HepG2 (cell line): Measurements from ENCODE around the gene GATA5. TPM values are rescaled to one million over a fixed set of nuclear protein-coding genes. Genes with fewer than 3 reads are reported as not detected.

ENCODE experiments used
- ELF1 ChIP-seq: sonication (generic); formaldehyde crosslinking; IDR thresholded peaks from 2 replicates; pipeline ENCODE4 v1.4.0; 2020; ENCODE audit warnings: missing genetic modification reagents
- HNF4G ChIP-seq, 2 experiments: sonication (generic) in 1 of 2; formaldehyde crosslinking in 1 of 2; IDR thresholded peaks; 2 replicates each; pipeline versions ENCODE4 v1.4.0 to v1.6.1; 2011 to 2020; ENCODE audit warnings: borderline replicate concordance in 2 of 2, low read depth in 2 of 2, mild to moderate bottlenecking in 2 of 2, low read length in 1 of 2, missing genetic modification reagents in 1 of 2, moderate library complexity in 1 of 2
- HNRNPL ChIP-seq: fragments of 200-400 bp; formaldehyde crosslinking; IDR thresholded peaks from 2 replicates; pipeline ENCODE4 v1.6.1; 2017; ENCODE audit warnings: mild to moderate bottlenecking, low read depth, low read length
- LCORL ChIP-seq, 2 experiments: fragments of 450-650 bp in 1 of 2; sonication (generic) in 1 of 2; formaldehyde crosslinking in 1 of 2; IDR thresholded peaks; 2 replicates each; pipeline versions ENCODE4 v1.5.0 to v1.6.1; 2017 to 2020; ENCODE audit warnings: antibody characterized with exemption in 1 of 2, missing genetic modification reagents in 1 of 2
- MAFG ChIP-seq: sonication (generic); formaldehyde crosslinking; IDR thresholded peaks from 2 replicates; pipeline ENCODE4 v1.5.1; 2020; ENCODE audit warnings: mild to moderate bottlenecking, missing genetic modification reagents
- NCOR1 ChIP-seq: fragments of 200-600 bp; sonication (generic); IDR thresholded peaks from 2 replicates; pipeline ENCODE4 v1.7.0; 2017; ENCODE audit warnings: antibody characterized with exemption, low read length, borderline replicate concordance
- NR0B2 ChIP-seq: sonication (generic); formaldehyde crosslinking; IDR thresholded peaks from 2 replicates; pipeline ENCODE4 v1.4.0; 2020; ENCODE audit warnings: mild to moderate bottlenecking, missing genetic modification reagents
- NR1H2 ChIP-seq: sonication (generic); formaldehyde crosslinking; IDR thresholded peaks from 2 replicates; pipeline ENCODE4 v1.8.1; 2022; ENCODE audit warnings: low read depth, missing genetic modification reagents, borderline replicate concordance
- NR2C2 ChIP-seq: sonication (generic); formaldehyde crosslinking; IDR thresholded peaks from 2 replicates; pipeline ENCODE4 v1.4.0; 2020; ENCODE audit warnings: missing genetic modification reagents, mild to moderate bottlenecking, moderate library complexity, borderline replicate concordance
- PITX1 ChIP-seq: sonication (generic); formaldehyde crosslinking; IDR thresholded peaks from 2 replicates; pipeline ENCODE4 v1.5.1; 2020; ENCODE audit warnings: mild to moderate bottlenecking, missing genetic modification reagents
- RARA ChIP-seq: IDR thresholded peaks from 2 replicates; pipeline ENCODE4 v1.6.1; 2016; ENCODE audit warnings: missing genetic modification reagents, missing compliant biosample characterization
- SALL1 ChIP-seq: sonication (generic); formaldehyde crosslinking; IDR thresholded peaks from 2 replicates; pipeline ENCODE4 v1.8.0; 2022; ENCODE audit warnings: mild to moderate bottlenecking, missing genetic modification reagents
- SETDB1 ChIP-seq: sonication (generic); formaldehyde crosslinking; IDR thresholded peaks from 2 replicates; pipeline ENCODE4 v1.5.1; 2020; ENCODE audit warnings: missing genetic modification reagents, mild to moderate bottlenecking, borderline replicate concordance
- SOX6 ChIP-seq, 2 experiments: fragments of 450-650 bp in 1 of 2; sonication (generic) in 1 of 2; formaldehyde crosslinking in 1 of 2; IDR thresholded peaks; 2 replicates each; pipeline versions ENCODE4 v1.4.0 to v1.6.1; 2017 to 2020; ENCODE audit warnings: antibody characterized with exemption in 1 of 2, mild to moderate bottlenecking in 1 of 2, missing genetic modification reagents in 1 of 2
- SPEN ChIP-seq: sonication (generic); formaldehyde crosslinking; IDR thresholded peaks from 2 replicates; pipeline ENCODE4 v1.5.1; 2020; ENCODE audit warnings: low read depth, mild to moderate bottlenecking, missing genetic modification reagents
- ZBTB39 ChIP-seq: sonication (generic); formaldehyde crosslinking; IDR thresholded peaks from 2 replicates; pipeline ENCODE4 v1.5.0; 2020; ENCODE audit warnings: missing genetic modification reagents
- ZHX1 ChIP-seq: sonication (generic); formaldehyde crosslinking; IDR thresholded peaks from 2 replicates; pipeline ENCODE4 v1.8.1; 2022; ENCODE audit warnings: low read depth, mild to moderate bottlenecking, missing genetic modification reagents
- ZNF331 ChIP-seq: sonication (generic); formaldehyde crosslinking; IDR thresholded peaks from 2 replicates; pipeline ENCODE4 v1.4.0; 2020; ENCODE audit warnings: missing genetic modification reagents
- ZNF878 ChIP-seq: sonication (generic); formaldehyde crosslinking; IDR thresholded peaks from 2 replicates; pipeline ENCODE4 v1.8.1; 2023; ENCODE audit warnings: mild to moderate bottlenecking, missing genetic modification reagents, moderate library complexity
- polyA plus RNA-seq, 8 experiments: library from polyadenylated mRNA; depleted of rRNA in 3 of 8; stranded (reverse) in 7 of 8; unstranded in 1 of 8; fragments of >200 nt; fragmentation: Illumina TruSeq in 4 of 8; extraction: Trizol in 4 of 8; gene quantifications; 2 replicates each; pipeline versions ENCODE4 v1.2.1 to v1.2.3, GENCODE V29; 2011 to 2016; ENCODE audit warnings: low read depth in 4 of 8, missing spikeins in 1 of 8, mixed read lengths in 1 of 8; ENCODE audit not compliant: insufficient read depth in 1 of 8
- total RNA-seq, 5 experiments: library from RNA; depleted of rRNA; stranded (reverse); fragments of >200 nt; fragmentation: Illumina TruSeq; extraction: Trizol; gene quantifications; 2 replicates each; pipeline ENCODE4 v1.2.3, GENCODE V29; 2016; ENCODE audit warnings: low read depth in 1 of 5
- TF ChIP-seq, protein P1 (sequence below): sonication (generic); formaldehyde crosslinking; IDR thresholded peaks from 2 replicates; pipeline ENCODE4 v1.5.0; 2020; ENCODE audit warnings: missing genetic modification reagents
- TF ChIP-seq, protein P2 (sequence below): sonication (generic); formaldehyde crosslinking; IDR thresholded peaks from 2 replicates; pipeline ENCODE4 v1.4.0; 2020; ENCODE audit warnings: missing genetic modification reagents

Gene GATA5
- total and polyA plus RNA-seq, 2 of the 13 experiments (the other 11 are each of a cell fraction or from before 2014, with no cell fraction given): 0.12 to 0.20 TPM

GRCh38 chr20:62436692-62437091 is 39.1 kb downstream of the GATA5 start (continued):
- TF ChIP-seq ZHX1 (CRISPR knock-in tag) (no peak), SALL1 (CRISPR knock-in tag) (peak; percentile 21; the same call in 1 of the 2 replicates), SOX6 (IDR thresholded peaks at IDR 0.05) (no peak), SOX6 (CRISPR knock-in tag; IDR thresholded peaks at IDR 0.05) (no peak), MAFG (CRISPR knock-in tag) (no peak), ELF1 (CRISPR knock-in tag) (no peak), ZBTB39 (CRISPR knock-in tag) (no peak), SETDB1 (CRISPR knock-in tag) (no peak), RARA (peak; percentile 74), SPEN (CRISPR knock-in tag) (0 out of 2 replicates have a peak, but pooled peaks have one; percentile 25), NR0B2 (CRISPR knock-in tag) (0 out of 2 replicates have a peak, but pooled peaks have one; percentile 16), HNRNPL (0 out of 2 replicates have a peak, but pooled peaks have one; percentile 43), PITX1 (CRISPR knock-in tag) (0 out of 2 replicates have a peak, but pooled peaks have one; percentile 35), ZNF878 (no peak), NCOR1 (peak; percentile 65), NR1H2 (CRISPR knock-in tag) (no peak), NR2C2 (CRISPR knock-in tag) (peak; percentile 81), HNF4G (IDR thresholded peaks at IDR 0.05; ENCODE audit: borderline replicate concordance, low read depth, low read length) (peak; percentile 81; the same call in 1 of the 2 replicates), HNF4G (CRISPR knock-in tag; IDR thresholded peaks at IDR 0.05; ENCODE audit: borderline replicate concordance, low read depth) (no peak), LCORL (IDR thresholded peaks at IDR 0.05) (no peak), LCORL (CRISPR knock-in tag; IDR thresholded peaks at IDR 0.05) (peak; percentile 48; the same call in 1 of the 2 replicates), ZNF331 (no peak)
- TF ChIP-seq, protein P1, sequence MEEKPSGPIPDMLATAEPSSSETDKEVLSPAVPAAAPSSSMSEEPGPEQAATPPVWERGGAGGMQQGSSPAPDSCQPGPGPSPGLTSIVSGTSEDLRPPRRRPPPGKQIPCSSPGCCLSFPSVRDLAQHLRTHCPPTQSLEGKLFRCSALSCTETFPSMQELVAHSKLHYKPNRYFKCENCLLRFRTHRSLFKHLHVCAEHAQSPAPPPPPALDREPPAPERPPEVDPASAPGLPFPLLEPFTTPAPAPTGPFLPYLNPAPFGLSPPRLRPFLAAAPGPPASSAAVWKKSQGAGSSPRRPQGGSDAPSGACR (CRISPR knock-in tag): no peak
- TF ChIP-seq, protein P2, sequence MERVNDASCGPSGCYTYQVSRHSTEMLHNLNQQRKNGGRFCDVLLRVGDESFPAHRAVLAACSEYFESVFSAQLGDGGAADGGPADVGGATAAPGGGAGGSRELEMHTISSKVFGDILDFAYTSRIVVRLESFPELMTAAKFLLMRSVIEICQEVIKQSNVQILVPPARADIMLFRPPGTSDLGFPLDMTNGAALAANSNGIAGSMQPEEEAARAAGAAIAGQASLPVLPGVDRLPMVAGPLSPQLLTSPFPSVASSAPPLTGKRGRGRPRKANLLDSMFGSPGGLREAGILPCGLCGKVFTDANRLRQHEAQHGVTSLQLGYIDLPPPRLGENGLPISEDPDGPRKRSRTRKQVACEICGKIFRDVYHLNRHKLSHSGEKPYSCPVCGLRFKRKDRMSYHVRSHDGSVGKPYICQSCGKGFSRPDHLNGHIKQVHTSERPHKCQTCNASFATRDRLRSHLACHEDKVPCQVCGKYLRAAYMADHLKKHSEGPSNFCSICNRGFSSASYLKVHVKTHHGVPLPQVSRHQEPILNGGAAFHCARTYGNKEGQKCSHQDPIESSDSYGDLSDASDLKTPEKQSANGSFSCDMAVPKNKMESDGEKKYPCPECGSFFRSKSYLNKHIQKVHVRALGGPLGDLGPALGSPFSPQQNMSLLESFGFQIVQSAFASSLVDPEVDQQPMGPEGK (CRISPR knock-in tag): peak; percentile 76
